GM21529 (cell line): ENCODE measurements around the gene PAMR1.

Experiments
- ATAC-seq: cut with Tn5 transposase; IDR thresholded peaks from one replicate; pipeline ENCODE4 v1.9.1; 2021; ENCODE audit not compliant: unreplicated experiment

The PAMR1 gene

GRCh38 chr11:35500744-35501143 is 24.7 kb downstream of the PAMR1 start:
- no peak for ATAC-seq

- ATAC-seq, result no peak
Observed at GRCh38 chr11:35496416-35496815, 29.0 kb downstream of the PAMR1 start.

- ATAC-seq, result no peak
Observed at GRCh38 chr11:35494957-35495490, 30.4 kb downstream of the PAMR1 start.

GRCh38 chr11:35491231-35491871 is 34.1 kb downstream of the PAMR1 start:
- ATAC-seq, result no peak

- ATAC-seq, result no peak
Observed at GRCh38 chr11:35488117-35488516, 37.3 kb downstream of the PAMR1 start.

- ATAC-seq, result no peak
Observed at GRCh38 chr11:35487532-35488078, 37.8 kb downstream of the PAMR1 start.

- no peak for ATAC-seq
Observed at GRCh38 chr11:35486934-35487333, 38.5 kb downstream of the PAMR1 start.

GRCh38 chr11:35486446-35486845 is 39.0 kb downstream of the PAMR1 start:
- no peak for ATAC-seq

- ATAC-seq, result peak; percentile 95
Observed at GRCh38 chr11:35485656-35486322, 39.6 kb downstream of the PAMR1 start.

- no peak for ATAC-seq
Observed at GRCh38 chr11:35484435-35484834, 41.0 kb downstream of the PAMR1 start.

- no peak for ATAC-seq
Observed at GRCh38 chr11:35483131-35483820, 42.1 kb downstream of the PAMR1 start.

GRCh38 chr11:35479731-35480130 is 45.7 kb downstream of the PAMR1 start:
- no peak for ATAC-seq

- ATAC-seq, result no peak
Observed at GRCh38 chr11:35478471-35479091, 46.8 kb downstream of the PAMR1 start.

- ATAC-seq, result no peak
Observed at GRCh38 chr11:35477901-35478300, 47.5 kb downstream of the PAMR1 start.

- ATAC-seq, result no peak
Observed at GRCh38 chr11:35474688-35475087, 50.7 kb downstream of the PAMR1 start.

GRCh38 chr11:35473795-35474374 is 51.5 kb downstream of the PAMR1 start:
- ATAC-seq, result no peak

GRCh38 chr11:35470616-35471015 is 54.8 kb downstream of the PAMR1 start:
- no peak for ATAC-seq

- no peak for ATAC-seq
Observed at GRCh38 chr11:35466058-35466457, 59.4 kb downstream of the PAMR1 start.

- ATAC-seq, result no peak
Observed at GRCh38 chr11:35464308-35464707, 61.1 kb downstream of the PAMR1 start.

GRCh38 chr11:35463331-35463751 is 62.1 kb downstream of the PAMR1 start:
- ATAC-seq, result no peak
